ENCODE data around the gene TGDS. TPM values are rescaled to one million over a fixed set of nuclear protein-coding genes. Genes with fewer than 3 reads are reported as not detected.

TGDS gene
- total RNA-seq, 1 donor from 2014 or later, result 12.9 TPM

DNA sequence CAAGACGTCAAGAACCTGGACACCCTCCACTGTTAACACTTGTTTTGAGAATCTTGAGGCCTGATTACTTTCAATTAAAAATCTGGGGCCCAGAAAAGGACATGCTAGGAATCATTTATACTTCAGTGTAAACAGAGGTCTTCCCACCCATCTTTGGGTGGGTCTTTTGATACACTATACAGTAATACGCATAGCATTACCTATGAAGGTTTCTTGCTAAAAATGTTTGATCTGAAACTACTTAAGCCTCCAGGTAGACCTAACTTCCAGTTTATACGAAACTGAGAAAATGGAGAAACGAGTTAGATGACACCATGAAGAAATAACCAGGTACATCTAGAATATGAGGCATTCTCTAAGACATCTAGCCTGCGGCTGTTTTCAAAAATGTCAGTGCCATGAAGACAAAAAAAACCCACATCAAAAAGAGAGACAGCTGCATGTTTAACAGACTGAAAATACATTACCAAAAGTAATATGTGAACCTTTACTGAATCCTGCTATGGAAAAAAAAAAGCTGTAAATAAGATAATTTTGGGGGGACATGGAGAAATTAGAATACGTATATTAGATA, 36.6 kb downstream of the TGDS start:
- Mint-ChIP-seq H3K4me1 (ENCODE audit: low read depth) (no peaks in the 10 kb centered on the region), H3K36me3 (ENCODE audit: insufficient read depth) (no peaks in the 10 kb centered on the region), H3K4me3 (ENCODE audit: low read depth) (no peak overlapping the region), H3K27me3 (no peaks in the 10 kb centered on the region), H3K9me3 (ENCODE audit: low read depth) (no peaks in the 10 kb centered on the region), H3K27ac (no peak overlapping the region)
- TF ChIP-seq, protein P1, sequence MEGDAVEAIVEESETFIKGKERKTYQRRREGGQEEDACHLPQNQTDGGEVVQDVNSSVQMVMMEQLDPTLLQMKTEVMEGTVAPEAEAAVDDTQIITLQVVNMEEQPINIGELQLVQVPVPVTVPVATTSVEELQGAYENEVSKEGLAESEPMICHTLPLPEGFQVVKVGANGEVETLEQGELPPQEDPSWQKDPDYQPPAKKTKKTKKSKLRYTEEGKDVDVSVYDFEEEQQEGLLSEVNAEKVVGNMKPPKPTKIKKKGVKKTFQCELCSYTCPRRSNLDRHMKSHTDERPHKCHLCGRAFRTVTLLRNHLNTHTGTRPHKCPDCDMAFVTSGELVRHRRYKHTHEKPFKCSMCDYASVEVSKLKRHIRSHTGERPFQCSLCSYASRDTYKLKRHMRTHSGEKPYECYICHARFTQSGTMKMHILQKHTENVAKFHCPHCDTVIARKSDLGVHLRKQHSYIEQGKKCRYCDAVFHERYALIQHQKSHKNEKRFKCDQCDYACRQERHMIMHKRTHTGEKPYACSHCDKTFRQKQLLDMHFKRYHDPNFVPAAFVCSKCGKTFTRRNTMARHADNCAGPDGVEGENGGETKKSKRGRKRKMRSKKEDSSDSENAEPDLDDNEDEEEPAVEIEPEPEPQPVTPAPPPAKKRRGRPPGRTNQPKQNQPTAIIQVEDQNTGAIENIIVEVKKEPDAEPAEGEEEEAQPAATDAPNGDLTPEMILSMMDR (IDR thresholded peaks at IDR 0.05; ENCODE audit: unreplicated experiment), result no peak
- no peak for DNase-seq (ENCODE audit: low spot score, unreplicated experiment)

DNA sequence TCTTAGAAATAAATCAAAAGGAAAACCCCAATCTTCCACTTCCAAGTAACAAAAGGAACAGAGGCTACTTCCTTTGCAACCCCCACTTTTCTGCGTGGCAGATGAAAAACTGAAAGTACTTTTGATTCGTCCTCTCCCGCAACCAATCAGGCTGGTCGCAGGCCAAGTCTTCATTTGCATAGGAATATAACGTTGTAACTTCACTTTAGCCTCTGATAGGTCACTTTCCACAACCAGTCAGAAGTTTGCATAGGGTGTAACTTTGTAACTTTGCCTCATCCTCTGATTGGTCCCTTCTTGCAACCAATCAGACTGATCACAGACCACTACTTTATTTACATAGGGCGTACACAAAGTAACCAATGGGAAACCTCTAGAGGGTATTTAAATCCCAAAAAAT, 37.2 kb downstream of the TGDS start:
- TF ChIP-seq, protein P1 (IDR thresholded peaks at IDR 0.05; ENCODE audit: unreplicated experiment), result no peak
- H3K27me3 Mint-ChIP-seq, result no peaks in the 10 kb centered on the region
- H3K36me3 Mint-ChIP-seq (ENCODE audit: insufficient read depth), result no peaks in the 10 kb centered on the region
- no peaks in the 10 kb centered on the region for H3K9me3 Mint-ChIP-seq (ENCODE audit: low read depth)
- H3K27ac Mint-ChIP-seq, result no peak overlapping the region
- DNase-seq (ENCODE audit: low spot score, unreplicated experiment), result no peak
- no peak overlapping the region for H3K4me3 Mint-ChIP-seq (ENCODE audit: low read depth)
- no peaks in the 10 kb centered on the region for H3K4me1 Mint-ChIP-seq (ENCODE audit: low read depth)

DNA sequence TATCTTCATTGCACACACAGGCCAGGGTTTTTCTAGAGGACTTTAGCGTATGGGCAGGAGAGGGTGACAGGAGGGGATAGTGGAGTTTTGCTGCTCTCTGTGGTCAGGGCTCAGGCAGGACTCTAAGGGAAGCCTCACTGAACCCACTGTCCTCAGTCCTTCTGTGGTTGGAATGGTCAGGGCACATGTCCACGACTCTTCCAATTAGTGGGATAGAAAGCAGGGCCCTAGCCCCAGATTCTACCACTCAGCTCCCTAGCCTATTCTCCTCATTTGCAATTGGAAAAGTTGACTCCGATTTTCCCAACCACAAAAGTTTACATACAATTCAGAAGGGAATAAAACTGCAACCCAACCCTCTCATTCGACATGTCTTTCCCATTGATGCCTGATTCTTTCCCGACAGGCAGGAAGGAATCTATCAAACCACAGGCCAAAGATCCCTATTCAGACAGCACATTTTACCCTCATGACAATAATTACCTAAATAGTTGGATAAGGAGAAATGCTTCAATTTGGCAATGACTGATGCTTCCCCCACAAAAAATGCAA, 38.2 kb downstream of the TGDS start:
- no peaks in the 10 kb centered on the region for H3K4me1 Mint-ChIP-seq (ENCODE audit: low read depth)
- TF ChIP-seq, protein P1 (IDR thresholded peaks at IDR 0.05; ENCODE audit: unreplicated experiment), result no peak
- DNase-seq (ENCODE audit: low spot score, unreplicated experiment), result no peak
- no peaks in the 10 kb centered on the region for H3K9me3 Mint-ChIP-seq (ENCODE audit: low read depth)
- H3K27ac Mint-ChIP-seq, result no peak overlapping the region
- H3K27me3 Mint-ChIP-seq, result peaks cover under 1% of the 10 kb centered on the region
- no peaks in the 10 kb centered on the region for H3K36me3 Mint-ChIP-seq (ENCODE audit: insufficient read depth)
- H3K4me3 Mint-ChIP-seq (ENCODE audit: low read depth), result no peak overlapping the region

DNA sequence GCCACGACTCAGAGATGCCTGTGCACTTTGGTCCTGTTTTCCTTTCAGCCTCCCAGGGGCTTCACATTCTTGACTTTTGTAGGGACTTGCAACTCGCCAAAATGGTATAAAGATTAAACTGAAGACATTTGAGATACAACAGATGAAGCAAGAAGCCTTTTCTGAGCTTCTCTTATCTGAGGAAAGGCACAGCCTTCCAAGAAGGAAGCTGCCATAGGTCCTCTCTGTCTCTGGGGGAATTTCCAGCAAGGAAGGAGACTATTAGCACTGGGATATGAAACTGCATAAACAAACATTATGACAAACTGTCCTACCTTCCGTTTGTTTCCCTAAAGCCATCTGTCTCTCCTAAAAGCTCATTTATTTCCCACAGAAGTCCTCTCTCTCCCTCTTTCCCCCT, 39.3 kb downstream of the TGDS start:
- H3K36me3 Mint-ChIP-seq (ENCODE audit: insufficient read depth), result no peaks in the 10 kb centered on the region
- H3K4me1 Mint-ChIP-seq (ENCODE audit: low read depth), result no peaks in the 10 kb centered on the region
- peaks cover 3% of the 10 kb centered on the region for H3K27me3 Mint-ChIP-seq
- no peaks in the 10 kb centered on the region for H3K9me3 Mint-ChIP-seq (ENCODE audit: low read depth)
- H3K27ac Mint-ChIP-seq, result no peak overlapping the region
- H3K4me3 Mint-ChIP-seq (ENCODE audit: low read depth), result no peak overlapping the region
- TF ChIP-seq, protein P1 (IDR thresholded peaks at IDR 0.05; ENCODE audit: unreplicated experiment), result no peak
- no peak for DNase-seq (ENCODE audit: low spot score, unreplicated experiment)

DNA sequence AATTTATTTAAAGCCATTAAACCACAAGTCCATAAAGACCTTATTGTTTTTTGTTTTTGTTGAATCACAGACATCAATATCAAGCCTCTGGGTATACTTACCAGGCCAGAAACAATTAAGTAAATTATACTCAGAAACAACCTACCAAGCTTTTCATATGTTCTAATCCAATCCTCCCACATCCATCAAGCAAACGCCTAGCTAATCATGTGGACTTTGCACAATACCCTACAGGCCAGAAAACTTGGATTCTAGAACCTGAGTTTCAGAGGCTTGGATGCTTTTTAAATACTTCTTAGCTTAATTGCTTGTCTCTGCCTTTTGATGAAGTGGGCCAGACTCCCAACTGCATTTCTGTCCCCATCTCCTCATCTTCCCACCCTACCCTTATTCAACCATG, 39.9 kb downstream of the TGDS start:
- TF ChIP-seq, protein P1 (IDR thresholded peaks at IDR 0.05; ENCODE audit: unreplicated experiment), result no peak
- H3K9me3 Mint-ChIP-seq (ENCODE audit: low read depth), result no peaks in the 10 kb centered on the region
- no peak overlapping the region for H3K4me3 Mint-ChIP-seq (ENCODE audit: low read depth)
- no peaks in the 10 kb centered on the region for H3K4me1 Mint-ChIP-seq (ENCODE audit: low read depth)
- no peaks in the 10 kb centered on the region for H3K36me3 Mint-ChIP-seq (ENCODE audit: insufficient read depth)
- no peak for DNase-seq (ENCODE audit: low spot score, unreplicated experiment)
- H3K27ac Mint-ChIP-seq, result no peak overlapping the region
- H3K27me3 Mint-ChIP-seq, result peaks cover 7% of the 10 kb centered on the region
